ENCODE measurements around the gene CKS2. TPM values are rescaled to one million over a fixed set of nuclear protein-coding genes. Genes with fewer than 3 reads are reported as not detected.
A peak's percentile ranks its signal among the peaks of the same experiment; 100 is the strongest.

Gene CKS2
- total RNA-seq, 3 donors from 2014 or later (not counting 1 experiment from before 2014, with no cell fraction given) = 11.4 to 18.3 (median 16.4) TPM

DNA sequence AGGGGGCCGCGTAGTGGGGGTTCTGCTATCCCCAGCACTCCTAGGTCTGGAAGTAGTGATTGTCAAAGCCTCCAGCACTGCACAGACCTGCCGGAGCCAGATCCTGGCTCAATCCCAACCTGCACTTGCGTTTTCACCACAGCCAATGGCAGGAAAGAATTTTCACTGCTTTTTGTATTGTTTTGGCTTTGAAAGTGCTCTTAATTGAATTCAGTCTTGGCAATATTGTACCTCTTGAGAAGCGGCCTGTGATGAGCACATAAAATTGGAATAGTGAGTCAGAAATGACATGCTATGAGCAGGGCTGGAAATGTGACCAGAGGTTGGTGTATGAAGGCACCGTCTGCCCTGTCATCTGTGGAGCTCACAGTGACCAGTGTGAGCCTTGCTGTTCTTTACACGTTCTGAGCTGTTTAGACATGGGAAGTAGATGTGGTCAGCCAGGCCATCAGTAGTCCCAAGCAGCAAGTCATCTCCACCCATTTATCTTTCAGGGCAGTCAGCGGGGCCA, 48.8 kb downstream of the CKS2 start:
- 79% methylated on average over 7 of the region's 8 CpGs for WGBS (ENCODE audit: insufficient coverage)
- H3K4me1 ChIP-seq (ENCODE audit: control insufficient read depth, insufficient read depth, low read length) = peaks cover 13% of the 10 kb centered on the region
- Mint-ChIP-seq H3K4me1 (peaks cover 19 to 35% of the 10 kb centered on the region in 2 donors), H3K9me3 (no peaks in the 10 kb centered on the region), H3K27ac (peak overlapping the region; percentile 69 to 72), H3K36me3 (peaks cover 26% of the 10 kb centered on the region), H3K4me3 (no peak overlapping the region), H3K27me3 (ENCODE audit: low read depth in 2 of 2) (no peaks in the 10 kb centered on the region)
- no peaks in the 10 kb centered on the region for H3K9me3 ChIP-seq (ENCODE audit: control insufficient read depth, insufficient read depth, low read length)
- H3K27me3 ChIP-seq (ENCODE audit: control insufficient read depth, insufficient read depth, low read length) = no peaks in the 10 kb centered on the region
- TF ChIP-seq, protein P1, sequence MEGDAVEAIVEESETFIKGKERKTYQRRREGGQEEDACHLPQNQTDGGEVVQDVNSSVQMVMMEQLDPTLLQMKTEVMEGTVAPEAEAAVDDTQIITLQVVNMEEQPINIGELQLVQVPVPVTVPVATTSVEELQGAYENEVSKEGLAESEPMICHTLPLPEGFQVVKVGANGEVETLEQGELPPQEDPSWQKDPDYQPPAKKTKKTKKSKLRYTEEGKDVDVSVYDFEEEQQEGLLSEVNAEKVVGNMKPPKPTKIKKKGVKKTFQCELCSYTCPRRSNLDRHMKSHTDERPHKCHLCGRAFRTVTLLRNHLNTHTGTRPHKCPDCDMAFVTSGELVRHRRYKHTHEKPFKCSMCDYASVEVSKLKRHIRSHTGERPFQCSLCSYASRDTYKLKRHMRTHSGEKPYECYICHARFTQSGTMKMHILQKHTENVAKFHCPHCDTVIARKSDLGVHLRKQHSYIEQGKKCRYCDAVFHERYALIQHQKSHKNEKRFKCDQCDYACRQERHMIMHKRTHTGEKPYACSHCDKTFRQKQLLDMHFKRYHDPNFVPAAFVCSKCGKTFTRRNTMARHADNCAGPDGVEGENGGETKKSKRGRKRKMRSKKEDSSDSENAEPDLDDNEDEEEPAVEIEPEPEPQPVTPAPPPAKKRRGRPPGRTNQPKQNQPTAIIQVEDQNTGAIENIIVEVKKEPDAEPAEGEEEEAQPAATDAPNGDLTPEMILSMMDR (IDR thresholded peaks at IDR 0.05) = no peak
- DNase-seq = no peak
- no peak overlapping the region for H3K27ac ChIP-seq (ENCODE audit: low read length)
- H3K36me3 ChIP-seq (ENCODE audit: control insufficient read depth, insufficient read depth, low read length) = peaks cover 73% of the 10 kb centered on the region
- H3K4me3 ChIP-seq (ENCODE audit: low read length) = no peak overlapping the region
- intact Hi-C loops (cut with micrococcal nuclease) = no loop called here
- ATAC-seq = no peak

DNA sequence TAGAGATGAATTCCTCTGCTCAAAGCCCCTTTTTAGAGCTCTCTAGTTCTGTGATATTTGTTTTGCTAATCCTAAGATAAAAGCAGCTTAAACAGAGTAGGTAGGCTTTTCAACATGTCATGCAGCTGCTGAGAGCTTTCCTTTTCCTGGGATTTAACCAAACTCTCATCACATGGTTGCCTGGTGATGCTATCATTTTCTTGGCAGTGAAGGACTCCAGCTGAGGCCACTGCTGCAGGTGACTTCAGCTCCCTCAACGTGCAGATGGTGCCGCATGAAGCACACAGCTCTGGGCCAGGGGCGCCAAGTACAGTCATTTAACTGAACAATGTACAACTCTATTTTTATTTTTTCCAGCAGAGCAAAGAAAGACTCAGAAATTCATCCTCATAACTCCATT, 49.5 kb downstream of the CKS2 start:
- 79% methylated on average over 3 of the region's 3 CpGs for WGBS (ENCODE audit: insufficient coverage)
- no peak for DNase-seq

DNA sequence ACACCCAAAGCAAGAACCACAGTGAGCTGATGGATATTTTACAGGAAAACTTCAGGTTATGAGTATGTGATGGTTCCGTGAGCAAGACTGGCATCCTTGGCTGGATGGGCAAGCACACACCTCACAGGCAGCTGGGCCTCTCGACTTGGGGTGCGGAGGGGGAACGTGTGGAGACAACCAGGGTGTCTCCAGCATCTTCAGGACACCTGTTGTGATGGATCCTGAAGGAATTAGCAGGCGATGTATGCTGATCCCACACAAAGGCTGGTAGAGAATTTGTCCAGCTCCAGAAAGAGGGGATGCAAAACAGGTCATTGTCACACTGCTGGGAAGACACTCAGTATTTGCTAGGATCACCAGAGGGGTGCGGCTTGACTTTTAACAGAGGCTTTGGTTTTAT, 50.0 kb downstream of the CKS2 start:
- Histone ChIP-seq H3K9me3 (ENCODE audit: control insufficient read depth, insufficient read depth, low read length) (no peaks in the 10 kb centered on the region), H3K4me3 (ENCODE audit: low read length) (no peak overlapping the region), H3K27ac (ENCODE audit: low read length) (no peak overlapping the region), H3K4me1 (ENCODE audit: control insufficient read depth, insufficient read depth, low read length) (peaks cover 13% of the 10 kb centered on the region), H3K27me3 (ENCODE audit: control insufficient read depth, insufficient read depth, low read length) (no peaks in the 10 kb centered on the region), H3K36me3 (ENCODE audit: control insufficient read depth, insufficient read depth, low read length) (peaks cover 60% of the 10 kb centered on the region)
- WGBS (ENCODE audit: insufficient coverage) = 98% methylated on average over 6 of the region's 6 CpGs
- TF ChIP-seq, protein P1 (IDR thresholded peaks at IDR 0.05) = no peak
- peaks cover 18% of the 10 kb centered on the region for H3K36me3 Mint-ChIP-seq
- H3K9me3 Mint-ChIP-seq = no peaks in the 10 kb centered on the region
- H3K4me1 Mint-ChIP-seq = peaks cover 19 to 35% of the 10 kb centered on the region in 2 donors
- no peak for DNase-seq
- H3K27me3 Mint-ChIP-seq (ENCODE audit: low read depth in 2 of 2) = no peaks in the 10 kb centered on the region
- H3K4me3 Mint-ChIP-seq = no peak overlapping the region
- intact Hi-C loops (cut with micrococcal nuclease) = no loop called here
- H3K27ac Mint-ChIP-seq = peak overlapping the region; percentile 69 to 72
- no peak for ATAC-seq

More for the DNA sequence above, 49.5 kb downstream of the CKS2 start:
- intact Hi-C loops (cut with micrococcal nuclease) = no loop called here
- no peak overlapping the region for H3K4me3 Mint-ChIP-seq
- ATAC-seq = no peak
- Histone ChIP-seq H3K4me1 (ENCODE audit: control insufficient read depth, insufficient read depth, low read length) (peaks cover 13% of the 10 kb centered on the region), H3K4me3 (ENCODE audit: low read length) (no peak overlapping the region), H3K9me3 (ENCODE audit: control insufficient read depth, insufficient read depth, low read length) (no peaks in the 10 kb centered on the region), H3K27me3 (ENCODE audit: control insufficient read depth, insufficient read depth, low read length) (no peaks in the 10 kb centered on the region), H3K36me3 (ENCODE audit: control insufficient read depth, insufficient read depth, low read length) (peaks cover 66% of the 10 kb centered on the region), H3K27ac (ENCODE audit: low read length) (no peak overlapping the region)
- peak overlapping the region; percentile 69 to 72 for H3K27ac Mint-ChIP-seq
- H3K36me3 Mint-ChIP-seq = peaks cover 24% of the 10 kb centered on the region
- TF ChIP-seq, protein P1 (IDR thresholded peaks at IDR 0.05) = no peak
- H3K9me3 Mint-ChIP-seq = no peaks in the 10 kb centered on the region
- no peaks in the 10 kb centered on the region for H3K27me3 Mint-ChIP-seq (ENCODE audit: low read depth in 2 of 2)
- peaks cover 19 to 35% of the 10 kb centered on the region in 2 donors for H3K4me1 Mint-ChIP-seq
